NCI-H1092 treated with DMSO at 0.1 percent for 48 hours (cell line): Measurements from ENCODE around the gene TRMT44.
"Not testable (repeated sequence)": the region's sequence is repeated elsewhere in the genome, so short reads cannot be mapped to it uniquely, and the experiment has no call there.

Source experiments
- DNase-seq: peaks from one replicate; lab custom pipeline; 2025; lab: John Stamatoyannopoulos, UW

The TRMT44 gene

GRCh38 chr4:8494983-8495548 is 54.5 kb downstream of the TRMT44 start:
- no peak for DNase-seq

- no peak for DNase-seq
These were observed 55.2 kb downstream of the TRMT44 start for GRCh38 chr4:8495803-8496202.

GRCh38 chr4:8497762-8498161 is 57.2 kb downstream of the TRMT44 start:
- DNase-seq = no peak

- DNase-seq = no peak
These were observed 60.4 kb downstream of the TRMT44 start for GRCh38 chr4:8500966-8501365.

GRCh38 chr4:8501781-8502180 is 61.2 kb downstream of the TRMT44 start:
- DNase-seq = no peak

- no peak for DNase-seq
These were observed 61.8 kb downstream of the TRMT44 start for GRCh38 chr4:8502371-8502770.

GRCh38 chr4:8502836-8503585 is 62.4 kb downstream of the TRMT44 start:
- DNase-seq = no peak

- peak; percentile 9 for DNase-seq
These were observed 63.2 kb downstream of the TRMT44 start for GRCh38 chr4:8503801-8504200.

- peak; percentile 69 for DNase-seq
These were observed 63.9 kb downstream of the TRMT44 start for GRCh38 chr4:8504279-8505007.

GRCh38 chr4:8505229-8505628 is 64.7 kb downstream of the TRMT44 start:
- no peak for DNase-seq

GRCh38 chr4:8506006-8506372 is 65.4 kb downstream of the TRMT44 start:
- no peak for DNase-seq

GRCh38 chr4:8506373-8507195 is 66.0 kb downstream of the TRMT44 start:
- no peak for DNase-seq

- no peak for DNase-seq
These were observed 66.6 kb downstream of the TRMT44 start for GRCh38 chr4:8507196-8507570.

GRCh38 chr4:8507624-8508023 is 67.0 kb downstream of the TRMT44 start:
- no peak for DNase-seq

GRCh38 chr4:8508266-8508665 is 67.7 kb downstream of the TRMT44 start:
- DNase-seq = no peak

- no peak for DNase-seq
These were observed 68.2 kb downstream of the TRMT44 start for GRCh38 chr4:8508740-8509139.

GRCh38 chr4:8509311-8509950 is 68.9 kb downstream of the TRMT44 start:
- no peak for DNase-seq

GRCh38 chr4:8510191-8510590 is 69.6 kb downstream of the TRMT44 start:
- no peak for DNase-seq

GRCh38 chr4:8510611-8511285 is 70.2 kb downstream of the TRMT44 start:
- DNase-seq = no peak

- no peak for DNase-seq
These were observed 71.9 kb downstream of the TRMT44 start for GRCh38 chr4:8512510-8512909.

- DNase-seq = not testable (repeated sequence)
These were observed 72.5 kb downstream of the TRMT44 start for GRCh38 chr4:8513080-8513479.
